ENCODE data around the gene RMND5A. TPM values are rescaled to one million over a fixed set of nuclear protein-coding genes. Genes with fewer than 3 reads are reported as not detected.

Gene RMND5A
- total and polyA plus RNA-seq, 5 donors, result 28.3 to 68.1 (median 64.4) TPM

DNA sequence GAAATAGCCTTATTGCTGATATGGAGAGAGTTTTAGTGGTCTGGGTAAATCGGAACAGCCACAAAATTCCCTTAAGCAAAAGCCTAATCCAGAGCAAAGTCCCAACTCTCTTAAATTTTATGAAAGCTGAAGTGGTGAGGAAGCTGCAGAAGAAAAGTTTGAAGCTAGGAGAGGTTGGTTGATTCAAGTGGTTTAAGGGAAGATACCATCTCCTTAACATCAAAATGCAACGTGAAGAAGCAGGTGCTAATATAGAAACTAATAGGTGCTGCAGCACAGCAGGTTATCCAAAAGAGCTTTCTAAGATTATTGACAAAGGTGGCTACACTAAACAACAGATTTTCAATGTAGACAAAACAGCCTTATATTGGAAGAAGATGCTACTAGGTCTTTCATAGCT, 98.9 kb downstream of the RMND5A start:
- 90% methylated on average over 2 of the region's 2 CpGs for WGBS
- intact Hi-C loops (cut with DNase I), result no loop called here
- Histone ChIP-seq H3K4me1 (ENCODE audit: control insufficient read depth, insufficient read depth, low read length) (no peaks in the 10 kb centered on the region), H3K27me3 (ENCODE audit: control insufficient read depth, insufficient read depth) (no peaks in the 10 kb centered on the region), H3K4me3 (ENCODE audit: low read length) (no peak overlapping the region), H3K9me3 (ENCODE audit: control insufficient read depth, low read length) (no peaks in the 10 kb centered on the region), H3K27ac (ENCODE audit: low read length) (no peak overlapping the region)
- no peak for DNase-seq
- no peak for ATAC-seq

DNA sequence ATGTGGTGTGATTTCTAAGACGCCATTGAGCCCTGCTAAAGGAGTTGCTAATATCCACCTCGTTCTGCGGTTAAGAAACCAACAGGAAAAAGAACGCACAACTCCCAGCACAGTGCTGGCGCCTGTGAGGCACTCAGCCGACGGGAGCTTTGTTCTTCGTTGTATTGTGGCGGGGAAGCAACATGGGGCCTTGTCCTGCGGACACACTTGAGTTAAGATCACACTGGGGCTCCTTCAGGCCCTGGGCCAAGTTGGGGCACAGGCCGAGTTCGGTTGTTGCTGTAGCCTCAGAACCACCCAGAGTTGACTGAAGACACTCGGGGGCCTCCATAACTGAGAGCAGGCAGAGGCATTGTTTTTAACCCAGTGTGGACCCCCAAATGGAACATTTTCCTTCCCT, 101.2 kb downstream of the RMND5A start:
- intact Hi-C loops (cut with DNase I), result no loop called here
- ATAC-seq (no peak), DNase-seq (no peak)
- no peaks in the 10 kb centered on the region for H3K4me1 ChIP-seq (ENCODE audit: control insufficient read depth, insufficient read depth, low read length)
- 88% methylated on average over 13 of the region's 13 CpGs for WGBS
- no peaks in the 10 kb centered on the region for H3K9me3 ChIP-seq (ENCODE audit: control insufficient read depth, low read length)
- no peak overlapping the region for H3K4me3 ChIP-seq (ENCODE audit: low read length)
- no peak overlapping the region for H3K27ac ChIP-seq (ENCODE audit: low read length)
- H3K27me3 ChIP-seq (ENCODE audit: control insufficient read depth, insufficient read depth), result no peaks in the 10 kb centered on the region

DNA sequence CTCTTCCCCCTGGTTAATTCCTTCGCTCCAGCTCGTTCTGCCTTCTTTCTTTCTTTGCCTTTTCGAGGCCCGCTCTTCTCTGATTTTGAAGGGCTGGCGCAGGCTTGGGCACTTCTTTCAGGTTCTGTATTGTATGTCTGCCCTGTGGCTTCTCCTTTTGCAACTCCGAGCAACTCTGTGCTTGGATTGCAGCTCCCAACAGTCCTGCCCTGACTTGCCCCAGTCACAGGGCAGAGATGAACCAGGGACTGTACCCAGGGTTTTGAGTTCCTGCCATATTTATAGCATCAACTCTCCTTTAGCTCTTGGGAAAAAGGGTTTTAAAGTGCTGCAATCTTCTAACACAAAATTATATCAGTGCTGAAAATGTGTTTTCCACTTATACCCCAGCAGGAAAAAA, 101.8 kb downstream of the RMND5A start:
- Histone ChIP-seq H3K27me3 (ENCODE audit: control insufficient read depth, insufficient read depth) (no peaks in the 10 kb centered on the region), H3K4me3 (ENCODE audit: low read length) (no peak overlapping the region), H3K9me3 (ENCODE audit: control insufficient read depth, low read length) (no peaks in the 10 kb centered on the region), H3K27ac (ENCODE audit: low read length) (no peak overlapping the region), H3K4me1 (ENCODE audit: control insufficient read depth, insufficient read depth, low read length) (no peaks in the 10 kb centered on the region)
- ATAC-seq (no peak), DNase-seq (no peak)
- 88% methylated on average over 6 of the region's 6 CpGs for WGBS
- intact Hi-C loops (cut with DNase I), result no loop called here

DNA sequence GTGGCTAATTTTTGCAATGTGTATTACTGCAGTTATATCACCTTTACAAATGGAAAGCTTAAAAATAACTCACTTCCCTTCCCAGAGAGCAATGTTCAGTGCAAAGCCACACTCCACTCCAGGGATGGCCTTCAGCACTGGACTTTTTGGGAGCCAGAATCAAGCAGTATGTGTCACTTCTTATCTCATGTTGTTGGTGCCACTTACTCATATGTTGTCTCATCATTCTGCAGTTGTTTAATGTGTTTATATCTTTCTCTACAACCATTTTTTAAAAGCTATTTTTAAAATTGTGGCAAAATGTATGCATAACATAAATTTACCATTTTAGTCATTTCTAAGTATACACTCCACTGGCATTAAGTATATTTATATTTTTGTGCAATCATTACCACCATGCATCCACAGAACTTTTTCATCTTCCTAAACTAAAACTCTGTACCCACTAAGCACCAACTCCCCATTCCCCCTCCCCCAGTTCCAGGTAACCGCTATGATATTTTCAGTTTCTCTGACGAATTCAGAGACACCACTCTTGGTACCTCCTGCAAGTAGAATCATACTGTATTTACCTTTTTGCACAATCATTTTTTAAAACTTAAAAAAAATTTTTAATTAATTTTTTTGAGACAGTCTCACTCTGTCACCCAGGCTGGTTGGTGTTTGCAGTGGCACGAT, 102.7 kb downstream of the RMND5A start:
- WGBS, result 74% methylated on average over 3 of the region's 3 CpGs
- no peaks in the 10 kb centered on the region for H3K4me1 ChIP-seq (ENCODE audit: control insufficient read depth, insufficient read depth, low read length)
- no peaks in the 10 kb centered on the region for H3K27me3 ChIP-seq (ENCODE audit: control insufficient read depth, insufficient read depth)
- no peaks in the 10 kb centered on the region for H3K9me3 ChIP-seq (ENCODE audit: control insufficient read depth, low read length)
- no peak for DNase-seq
- no peak for ATAC-seq
- H3K27ac ChIP-seq (ENCODE audit: low read length), result no peak overlapping the region
- intact Hi-C loops (cut with DNase I), result no loop called here
- H3K4me3 ChIP-seq (ENCODE audit: low read length), result no peak overlapping the region

DNA sequence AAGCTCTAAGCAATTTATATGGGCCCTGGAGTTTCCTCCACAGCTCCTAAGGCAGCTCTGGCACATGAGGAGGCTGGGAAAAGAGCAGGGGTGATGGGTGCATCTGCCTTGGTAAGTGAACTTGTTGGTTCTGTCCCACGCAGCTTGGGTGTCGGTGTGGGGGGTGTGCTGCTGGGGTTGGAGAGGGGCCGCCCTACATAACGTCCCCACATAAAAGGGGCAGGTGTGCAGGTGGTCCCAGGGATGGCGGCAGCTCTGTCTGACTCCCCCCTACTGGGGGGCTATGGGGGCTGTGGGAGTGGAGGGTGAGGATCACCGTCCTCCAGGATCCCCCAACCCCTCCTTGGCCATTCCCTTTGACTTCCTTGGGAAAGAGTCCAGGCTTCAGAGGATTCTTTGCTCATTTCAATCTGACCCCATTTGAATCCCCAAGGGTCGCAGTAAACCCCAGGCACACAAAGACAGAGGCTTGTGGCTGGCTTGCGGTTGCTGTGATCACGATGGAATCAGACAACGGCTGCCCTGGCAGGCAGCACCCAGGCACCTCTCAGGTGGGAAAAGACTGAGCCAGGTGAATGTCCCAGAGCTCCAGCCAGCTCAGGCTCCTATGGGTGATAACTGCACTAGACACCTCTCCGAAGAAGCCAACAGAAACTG, 105.1 kb downstream of the RMND5A start:
- DNase-seq (no peak), ATAC-seq (no peak)
- intact Hi-C loops (cut with DNase I), result no loop called here
- H3K27ac ChIP-seq (ENCODE audit: low read length), result no peak overlapping the region
- whole genome bisulfite sequencing, result 86% methylated on average over 11 of the region's 11 CpGs
- H3K9me3 ChIP-seq (ENCODE audit: control insufficient read depth, low read length), result no peaks in the 10 kb centered on the region
- H3K4me3 ChIP-seq (ENCODE audit: low read length), result no peak overlapping the region
- H3K4me1 ChIP-seq (ENCODE audit: control insufficient read depth, insufficient read depth, low read length), result no peaks in the 10 kb centered on the region
- no peaks in the 10 kb centered on the region for H3K27me3 ChIP-seq (ENCODE audit: control insufficient read depth, insufficient read depth)

DNA sequence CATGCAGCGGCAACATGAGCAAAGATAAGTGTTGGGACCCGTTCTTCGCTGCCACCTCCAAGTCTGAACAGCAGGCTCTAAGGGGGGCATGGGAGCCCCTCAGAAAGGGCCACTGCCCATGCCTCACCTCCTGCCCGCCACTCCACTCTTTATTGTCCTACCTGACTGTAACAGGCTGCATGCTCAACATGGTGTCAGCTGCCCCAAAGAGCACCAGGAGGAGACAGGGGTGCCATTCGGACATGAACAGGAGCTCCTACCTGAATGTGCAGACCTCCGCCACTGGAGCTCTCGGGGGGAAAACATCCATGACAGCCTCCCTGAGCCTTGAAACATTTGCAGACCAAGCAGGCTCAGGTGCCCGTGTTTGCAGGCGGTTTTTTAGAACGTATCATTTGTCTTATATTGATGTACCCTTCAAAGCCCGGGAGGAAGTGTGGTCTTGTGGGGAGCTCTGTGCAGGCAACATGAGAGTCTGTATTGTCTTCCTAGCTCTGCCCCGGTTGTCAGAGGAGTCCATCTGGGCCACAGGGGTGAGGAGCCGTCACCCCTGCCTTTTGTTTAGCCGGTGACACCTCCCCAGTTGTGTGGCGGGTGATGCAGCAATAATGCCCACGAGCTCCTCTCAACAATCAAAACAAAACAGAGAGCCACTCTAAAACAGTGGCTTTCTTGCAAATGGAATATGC, 105.7 kb downstream of the RMND5A start:
- Histone ChIP-seq H3K27ac (ENCODE audit: low read length) (no peak overlapping the region), H3K4me1 (ENCODE audit: control insufficient read depth, insufficient read depth, low read length) (no peaks in the 10 kb centered on the region), H3K27me3 (ENCODE audit: control insufficient read depth, insufficient read depth) (no peaks in the 10 kb centered on the region), H3K4me3 (ENCODE audit: low read length) (no peak overlapping the region), H3K9me3 (ENCODE audit: control insufficient read depth, low read length) (no peaks in the 10 kb centered on the region)
- DNase-seq, result no peak
- 82% methylated on average over 16 of the region's 16 CpGs for WGBS
- intact Hi-C loops (cut with DNase I), result no loop called here
- ATAC-seq, result no peak

DNA sequence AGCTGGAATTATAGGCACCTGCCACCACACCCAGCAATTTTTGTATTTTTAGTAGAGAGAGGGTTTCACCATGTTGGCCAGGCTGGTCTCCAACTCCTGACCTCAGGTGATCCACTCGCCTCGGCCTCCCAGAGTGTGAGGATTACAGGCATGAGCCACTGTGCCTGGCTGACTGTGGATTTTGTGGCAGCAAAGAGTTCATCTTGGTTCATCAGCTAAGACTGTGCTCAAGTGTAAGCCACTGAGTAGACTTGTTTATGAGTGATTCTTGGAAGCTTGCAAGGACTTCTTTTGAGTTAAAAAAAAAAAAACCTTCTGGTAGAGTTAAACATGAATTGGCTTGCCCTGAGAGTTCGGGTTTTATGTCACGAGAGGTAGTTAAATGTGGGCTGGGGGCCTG, 106.9 kb downstream of the RMND5A start:
- DNase-seq (no peak), ATAC-seq (no peak)
- H3K27me3 ChIP-seq (ENCODE audit: control insufficient read depth, insufficient read depth), result no peaks in the 10 kb centered on the region
- no peaks in the 10 kb centered on the region for H3K9me3 ChIP-seq (ENCODE audit: control insufficient read depth, low read length)
- H3K4me1 ChIP-seq (ENCODE audit: control insufficient read depth, insufficient read depth, low read length), result no peaks in the 10 kb centered on the region
- no peak overlapping the region for H3K27ac ChIP-seq (ENCODE audit: low read length)
- no peak overlapping the region for H3K4me3 ChIP-seq (ENCODE audit: low read length)
- WGBS, result 86% methylated on average over 4 of the region's 4 CpGs
- intact Hi-C loops (cut with DNase I), result no loop called here

Other genes starting within 250 kb of the RMND5A start
- gene CHMP3, start 156.8 kb upstream of the RMND5A start, total RNA-seq, result 100 to 1,000 TPM; 144 to 164 (median 155) TPM
- 89.7 TPM for gene CHMP3, start 156.8 kb upstream of the RMND5A start, polyA plus RNA-seq
- gene RNF103, start 96.4 kb upstream of the RMND5A start, total RNA-seq, result 10 to 100 TPM; 37.1 to 46.2 (median 43.5) TPM
- 39.3 TPM for gene RNF103, start 96.4 kb upstream of the RMND5A start, polyA plus RNA-seq
- 1 to 10 TPM in 3 of 4 donors, under 1 TPM in 1; 0.71 to 2.0 (median 1.2) TPM for gene CD8A, start 70.6 kb downstream of the RMND5A start, total RNA-seq
- 1.1 TPM for gene CD8A, start 70.6 kb downstream of the RMND5A start, polyA plus RNA-seq
- under 1 TPM in 3 of 4 donors, not detected in 1; 0.45 to 0.80 (median 0.68) TPM for gene CD8B, start 141.6 kb downstream of the RMND5A start, total RNA-seq
- gene CD8B, start 141.6 kb downstream of the RMND5A start, polyA plus RNA-seq, result 0.20 TPM
- 1 to 10 TPM in 3 of 4 donors, under 1 TPM in 1; 0.06 to 2.7 (median 1.4) TPM for gene RGPD1, start 221.8 kb downstream of the RMND5A start, total RNA-seq
- gene RGPD1, start 221.8 kb downstream of the RMND5A start, polyA plus RNA-seq, result 0.27 TPM